HS-27A (cell line): Measurements from ENCODE around the gene KCNJ9.

Source experiments
- DNase-seq: peaks from one replicate; pipeline ENCODE4 v3.0.0-alpha.2; 2012; ENCODE audit warnings: low read depth, missing footprints

The KCNJ9 gene

GRCh38 chr1:160087118-160087662, 5.9 kb downstream of the KCNJ9 start:
- no peak for DNase-seq

GRCh38 chr1:160089883-160090282, 8.5 kb downstream of the KCNJ9 start:
- DNase-seq: no peak

GRCh38 chr1:160090760-160091159, 9.4 kb downstream of the KCNJ9 start:
- DNase-seq: no peak

- no peak for DNase-seq
Measured at GRCh38 chr1:160091666-160092223, 10.4 kb downstream of the KCNJ9 start.

GRCh38 chr1:160092366-160093068, 11.2 kb downstream of the KCNJ9 start:
- DNase-seq: no peak

- no peak for DNase-seq
Measured at GRCh38 chr1:160093069-160093395, 11.7 kb downstream of the KCNJ9 start.

- DNase-seq: no peak
Measured at GRCh38 chr1:160093624-160094290, 12.4 kb downstream of the KCNJ9 start.

- DNase-seq: no peak
Measured at GRCh38 chr1:160094291-160094625, 12.9 kb downstream of the KCNJ9 start.

GRCh38 chr1:160094806-160095205, 13.5 kb downstream of the KCNJ9 start:
- DNase-seq: no peak

GRCh38 chr1:160095382-160096105, 14.2 kb downstream of the KCNJ9 start:
- DNase-seq: no peak

GRCh38 chr1:160096274-160097116, 15.2 kb downstream of the KCNJ9 start:
- no peak for DNase-seq

GRCh38 chr1:160097151-160097910, 16.0 kb downstream of the KCNJ9 start:
- DNase-seq: no peak

- no peak for DNase-seq
Measured at GRCh38 chr1:160097911-160098851, 16.8 kb downstream of the KCNJ9 start, which contains the start of gene IGSF8. Gene IGSF8 (minus strand): TSS chr1:160098619. CDS start chr1:160098472, 147 bp downstream.

GRCh38 chr1:160098852-160099561, 17.7 kb downstream of the KCNJ9 start:
- DNase-seq: peak; percentile 51

- DNase-seq: no peak
Measured at GRCh38 chr1:160099716-160100375, 18.5 kb downstream of the KCNJ9 start.

GRCh38 chr1:160101037-160101716, 19.8 kb downstream of the KCNJ9 start:
- no peak for DNase-seq

- no peak for DNase-seq
Measured at GRCh38 chr1:160101717-160102522, 20.6 kb downstream of the KCNJ9 start.
